ENCODE results near the gene GPC5.
"Not testable (repeated sequence)": the region's sequence is repeated elsewhere in the genome, so short reads cannot be mapped to it uniquely, and the experiment has no call there.

Gene GPC5

DNA sequence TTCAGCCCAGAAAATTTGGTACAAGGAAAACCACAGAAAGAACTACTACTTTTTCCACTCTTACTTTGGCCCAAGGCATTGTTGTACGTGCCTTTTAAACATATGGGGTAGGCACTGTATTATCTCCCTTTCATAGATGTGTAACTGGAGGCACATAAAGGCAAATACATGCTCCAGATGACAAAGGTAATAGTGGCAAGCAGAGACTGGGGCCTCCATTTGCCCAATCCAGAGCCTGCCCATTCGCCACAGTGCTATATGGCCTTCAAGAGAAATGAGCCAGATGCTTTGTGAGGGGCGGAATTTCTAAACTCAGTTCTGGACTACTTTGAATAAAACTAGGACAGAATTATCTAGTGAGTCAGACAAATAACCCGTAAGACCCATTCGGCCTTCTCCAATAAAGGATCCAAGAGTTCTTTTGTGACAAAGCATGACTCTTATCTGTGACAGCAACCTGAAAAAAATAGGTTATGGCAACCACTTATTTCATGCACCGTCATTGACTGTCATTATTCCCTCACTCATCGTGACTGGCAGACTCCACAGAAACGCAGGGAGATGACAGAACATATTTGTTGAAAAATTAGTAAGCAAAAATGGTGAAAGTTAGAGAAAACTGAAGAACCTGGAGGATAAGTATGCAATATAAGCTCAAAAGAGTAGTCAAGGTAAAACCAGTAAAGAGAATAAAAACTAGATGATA is 1116.2 kb downstream of the GPC5 start:
- DNase-seq: no peak

DNA sequence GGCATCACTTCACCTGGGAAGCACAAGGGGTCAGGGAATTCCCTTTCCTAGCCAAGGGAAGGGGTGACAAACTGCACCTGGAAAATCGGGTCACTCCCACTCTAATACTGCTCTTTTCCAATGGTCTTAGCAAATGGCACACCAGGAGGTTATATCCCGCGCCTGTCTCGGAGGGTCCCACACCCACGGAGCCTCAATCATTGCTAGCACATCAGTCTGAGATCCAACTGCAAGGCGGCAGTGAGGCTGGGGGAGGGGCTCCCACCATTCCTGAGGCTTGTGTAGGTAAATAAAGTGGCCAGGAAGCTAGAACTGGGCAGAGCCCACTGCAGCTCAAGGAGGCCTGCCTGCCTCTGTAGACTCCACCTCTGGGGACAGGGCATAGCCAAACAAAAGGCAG is 1118.5 kb downstream of the GPC5 start:
- DNase-seq: not testable (repeated sequence)

DNA sequence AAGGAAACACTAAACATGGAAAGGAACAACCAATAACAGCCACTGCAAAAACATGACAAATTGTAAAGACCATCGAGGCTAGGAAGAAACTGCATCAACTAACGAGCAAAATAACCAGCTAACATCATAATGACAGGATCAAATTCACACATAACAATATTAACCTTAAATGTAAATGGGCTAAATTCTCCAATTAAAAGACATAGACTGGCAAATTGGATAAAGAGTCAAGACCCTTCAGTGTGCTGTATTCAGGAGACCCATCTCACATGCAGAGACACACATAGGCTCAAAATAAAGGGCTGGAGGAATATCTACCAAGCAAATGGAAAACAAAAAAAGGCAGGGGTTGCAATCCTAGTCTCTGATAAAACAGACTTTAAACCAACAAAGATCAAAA is 1120.2 kb downstream of the GPC5 start:
- not testable (repeated sequence) for DNase-seq

DNA sequence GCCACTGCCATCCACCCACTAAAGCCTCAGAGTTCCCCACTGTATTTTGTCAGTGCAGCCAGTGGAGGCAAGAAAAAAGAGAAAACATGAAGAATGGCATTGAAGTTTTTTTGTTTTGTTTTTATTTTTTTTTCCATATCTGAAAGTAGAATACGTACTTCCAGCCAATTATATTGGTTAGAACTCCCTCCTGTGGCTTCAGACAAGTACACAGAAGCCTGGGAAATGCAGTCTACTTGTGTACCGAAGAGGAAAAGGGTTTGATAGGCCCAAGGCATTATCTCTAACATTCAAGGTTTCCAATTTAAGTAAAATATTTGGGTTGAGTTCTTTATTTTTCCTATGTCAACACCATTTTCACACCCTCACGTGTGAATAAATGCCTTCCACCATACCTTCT is 1131.9 kb downstream of the GPC5 start:
- DNase-seq: no peak

DNA sequence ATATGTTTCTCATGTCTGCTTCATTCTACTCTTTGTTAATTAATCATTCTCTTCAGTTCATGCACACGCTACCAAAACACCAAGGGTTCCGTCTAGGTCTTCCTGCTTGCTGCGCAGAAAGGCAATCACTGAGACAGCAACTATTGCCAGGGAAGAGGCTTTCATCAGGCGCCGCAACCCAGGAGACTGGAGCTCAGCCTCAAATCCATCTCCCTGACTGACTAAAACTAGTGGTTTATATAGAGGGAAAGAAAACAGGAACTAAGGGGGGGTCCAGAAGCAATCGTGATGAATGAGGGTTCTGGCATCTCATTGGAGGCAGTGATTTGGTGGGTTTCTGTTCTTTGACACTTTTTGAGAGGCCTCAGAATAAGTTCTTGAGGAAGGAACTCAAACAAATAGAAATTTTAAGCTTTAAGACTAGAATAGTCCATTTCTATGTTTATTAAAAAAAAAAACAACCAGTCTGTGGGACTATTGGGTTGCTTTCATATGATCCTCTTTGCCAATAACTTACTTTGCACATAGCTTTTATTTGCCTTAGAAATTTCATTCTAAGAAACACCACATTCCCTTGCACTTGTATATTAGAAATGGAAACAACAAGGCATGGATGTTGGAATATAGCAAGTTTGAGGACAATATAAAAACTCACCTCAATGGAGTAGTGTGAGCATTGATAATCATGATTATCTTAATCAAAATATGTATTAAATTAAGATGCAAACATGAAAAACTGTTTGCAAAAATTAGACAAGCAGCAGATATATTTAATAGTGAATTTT is 1137.0 kb downstream of the GPC5 start:
- no peak for DNase-seq

DNA sequence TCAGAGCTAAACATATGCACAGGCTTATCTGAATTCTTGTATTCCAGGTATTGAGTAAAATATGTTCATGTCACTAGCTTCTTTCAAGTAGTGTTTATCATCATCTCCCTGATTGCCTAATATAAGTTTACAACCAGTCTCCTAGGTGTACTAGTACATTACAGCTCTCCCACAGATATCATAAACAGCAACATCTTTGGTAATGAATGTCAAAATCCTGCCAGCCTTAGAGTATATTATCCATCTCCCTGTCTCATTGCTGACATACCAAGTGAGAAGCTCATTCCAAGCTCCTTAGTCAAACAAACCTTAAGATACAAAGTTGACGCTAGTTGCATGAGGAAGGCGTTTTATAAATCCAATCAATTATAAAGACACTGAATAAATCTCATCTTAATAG is 1139.0 kb downstream of the GPC5 start:
- DNase-seq: no peak

DNA sequence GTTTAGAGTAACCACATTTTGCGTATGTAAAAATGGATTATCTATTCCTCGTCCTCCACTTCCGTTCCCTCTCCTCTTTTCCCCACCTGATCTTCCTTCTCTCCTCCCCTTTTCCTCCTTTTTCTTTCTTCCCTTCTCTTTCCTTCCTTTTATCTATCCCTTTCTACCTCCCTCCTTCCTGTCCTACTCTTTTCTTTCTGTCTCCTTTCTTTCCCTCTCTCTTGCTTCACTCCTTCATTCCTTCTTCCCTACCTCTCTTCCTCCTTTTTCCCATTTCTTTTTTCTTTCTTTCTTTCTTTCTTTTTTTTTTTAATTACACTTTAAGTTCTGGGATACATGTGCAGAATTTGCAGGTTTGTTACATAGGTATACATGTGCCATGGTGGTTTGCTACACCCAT is 1139.7 kb downstream of the GPC5 start:
- no peak for DNase-seq

DNA sequence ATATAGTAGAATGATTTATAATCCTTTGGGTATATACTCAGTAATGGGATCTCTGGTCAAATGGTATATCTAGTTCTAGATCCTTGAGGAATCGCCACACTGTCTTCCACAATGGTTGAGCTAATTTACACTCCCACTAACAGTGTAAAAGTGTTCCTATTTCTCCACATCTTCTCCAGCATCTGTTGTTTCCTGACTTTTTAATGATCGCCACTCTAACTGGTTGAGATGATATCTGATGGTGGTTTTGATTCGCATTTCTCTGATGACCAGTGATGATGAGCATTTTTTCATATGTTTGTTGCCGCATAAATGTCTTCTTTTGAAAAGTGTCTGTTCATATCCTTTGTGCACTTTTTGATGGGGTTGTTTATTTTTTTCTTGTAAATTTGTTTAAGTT is 1140.7 kb downstream of the GPC5 start:
- not testable (repeated sequence) for DNase-seq

DNA sequence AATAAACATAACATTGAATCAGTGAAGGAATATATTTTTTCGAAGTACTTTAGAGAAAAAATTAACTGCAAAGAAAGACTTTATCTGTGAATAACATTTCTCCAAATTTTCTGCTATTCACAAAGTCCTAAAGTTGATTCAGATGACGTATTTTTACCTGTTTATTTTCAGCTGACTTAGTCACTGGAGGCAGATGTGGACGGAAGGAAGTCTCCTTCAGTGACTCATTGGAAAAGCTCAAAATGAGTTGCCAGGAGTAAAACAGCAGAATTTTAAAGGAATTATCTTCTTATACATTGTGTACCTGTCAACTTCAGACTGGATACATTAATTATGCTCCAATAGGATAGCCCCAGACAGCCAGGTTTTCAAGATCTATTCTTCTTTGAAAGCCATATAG is 1148.8 kb downstream of the GPC5 start:
- no peak for DNase-seq

DNA sequence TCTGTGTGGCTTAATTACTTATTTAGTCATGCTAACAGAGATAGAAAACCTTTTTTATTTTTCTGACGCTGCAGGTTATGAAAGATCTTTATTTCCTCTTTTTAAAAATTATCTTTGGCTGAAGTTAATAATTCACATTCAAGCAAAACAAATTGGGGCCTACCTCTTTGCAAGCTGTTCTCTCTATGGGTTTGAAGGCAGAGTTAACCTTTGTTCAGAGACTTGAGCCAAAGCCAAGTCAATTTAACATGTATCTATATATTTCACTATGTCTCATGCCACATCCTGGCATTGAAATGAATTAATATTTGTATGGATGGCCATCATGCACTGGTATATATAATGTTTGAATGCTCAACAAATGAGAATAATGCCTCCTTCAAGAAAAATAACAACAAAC is 1150.9 kb downstream of the GPC5 start:
- no peak for DNase-seq

DNA sequence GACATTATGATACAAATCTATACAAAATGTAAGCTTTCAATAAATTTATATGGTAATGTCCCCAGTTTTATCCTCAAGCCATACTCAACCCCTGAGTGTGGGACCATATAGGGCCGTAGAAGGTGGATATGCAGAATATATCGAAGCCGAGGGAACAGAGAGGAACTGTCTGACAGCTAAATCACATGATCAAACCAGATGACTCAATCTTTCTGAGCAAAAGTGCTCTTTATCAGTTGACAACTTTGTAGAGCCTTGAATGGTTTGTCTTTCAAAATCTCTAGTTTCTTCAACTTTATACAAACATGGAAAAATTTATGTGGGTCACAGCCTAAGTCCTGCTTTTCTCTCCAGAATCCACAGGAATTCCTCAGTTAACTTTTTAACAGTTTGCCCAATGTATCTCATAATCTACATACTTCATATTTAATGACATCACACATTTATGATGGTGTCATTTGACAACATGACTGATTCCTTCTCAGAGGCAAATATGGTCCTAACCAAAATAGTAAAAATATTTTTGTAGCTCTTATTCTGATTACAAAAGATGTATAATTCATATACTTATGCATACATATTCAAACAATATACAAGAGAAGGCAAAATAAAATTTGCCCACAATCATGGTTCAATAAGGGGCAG is 1155.2 kb downstream of the GPC5 start:
- no peak for DNase-seq

DNA sequence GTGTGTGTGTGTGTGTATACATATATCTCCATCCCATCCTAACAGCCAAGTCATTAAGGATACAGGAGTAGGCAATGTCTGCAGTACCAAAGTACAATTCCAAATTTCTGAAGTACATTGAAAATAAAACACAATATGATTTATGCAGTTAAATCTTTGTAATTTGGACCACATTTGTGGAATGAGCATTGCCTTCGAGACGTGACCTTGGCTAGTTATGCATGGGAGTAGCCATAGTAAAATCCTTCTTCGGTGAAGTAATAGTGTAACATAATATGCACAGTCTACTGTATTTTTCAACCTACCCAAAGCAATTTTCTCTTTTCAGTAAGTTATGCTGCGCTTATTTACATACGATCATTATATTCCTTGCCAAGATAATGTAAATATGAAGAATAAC is 1162.5 kb downstream of the GPC5 start:
- no peak for DNase-seq

DNA sequence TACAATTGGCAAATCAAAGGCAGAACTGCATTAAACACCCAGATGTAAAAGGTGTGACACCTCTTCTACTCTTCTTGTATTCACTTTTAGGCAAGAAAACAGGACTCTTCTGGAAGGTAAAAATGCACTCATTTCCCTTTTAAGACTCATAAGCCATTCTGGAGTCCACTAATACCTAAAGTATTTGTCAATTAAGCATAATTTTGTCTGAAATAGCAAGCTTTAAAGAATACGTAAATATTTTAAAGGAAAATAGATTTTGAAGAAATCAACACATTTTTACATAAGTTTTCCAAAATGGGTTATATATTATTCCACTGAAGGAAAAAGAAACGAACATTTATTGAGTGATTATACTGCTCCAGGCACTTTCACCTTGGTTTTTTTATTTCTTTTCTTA is 1166.5 kb downstream of the GPC5 start:
- DNase-seq: no peak

DNA sequence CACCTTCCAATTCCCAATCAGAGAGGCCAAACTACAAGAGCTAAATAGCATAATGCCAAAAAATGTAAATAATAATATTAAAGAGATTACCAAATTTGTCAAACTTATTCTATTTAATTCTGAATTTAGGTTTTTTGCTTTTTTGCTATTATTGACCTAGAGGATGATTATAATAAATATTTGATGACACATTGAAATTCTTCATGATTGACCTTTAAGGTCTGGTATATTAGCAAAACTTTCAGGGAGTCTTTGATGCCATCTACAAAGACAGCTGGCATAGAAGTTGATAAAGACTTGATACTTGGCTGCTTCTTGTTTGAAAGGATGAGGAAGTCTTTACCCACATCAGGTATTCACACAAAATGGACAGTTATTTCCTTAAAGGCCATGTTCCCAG is 1168.3 kb downstream of the GPC5 start:
- DNase-seq: no peak

DNA sequence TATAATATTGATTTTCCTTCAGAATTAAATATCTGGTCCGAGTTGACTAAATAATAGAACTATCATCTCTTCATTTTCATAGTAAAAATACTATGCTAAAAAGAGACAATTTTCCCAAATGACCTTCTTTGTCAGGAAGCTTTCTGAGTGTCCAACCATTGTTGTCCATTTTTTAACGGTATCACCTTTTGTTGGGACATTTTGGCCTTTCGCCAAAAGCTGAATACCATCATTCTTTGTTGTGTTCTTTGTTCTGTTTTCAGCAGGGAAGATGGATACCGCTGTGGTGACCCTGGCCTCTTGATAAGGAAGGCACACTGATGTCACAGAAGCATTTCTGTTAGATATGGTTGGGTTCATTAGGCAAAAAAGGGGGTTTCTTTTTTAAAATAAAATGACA is 1173.8 kb downstream of the GPC5 start:
- no peak for DNase-seq

DNA sequence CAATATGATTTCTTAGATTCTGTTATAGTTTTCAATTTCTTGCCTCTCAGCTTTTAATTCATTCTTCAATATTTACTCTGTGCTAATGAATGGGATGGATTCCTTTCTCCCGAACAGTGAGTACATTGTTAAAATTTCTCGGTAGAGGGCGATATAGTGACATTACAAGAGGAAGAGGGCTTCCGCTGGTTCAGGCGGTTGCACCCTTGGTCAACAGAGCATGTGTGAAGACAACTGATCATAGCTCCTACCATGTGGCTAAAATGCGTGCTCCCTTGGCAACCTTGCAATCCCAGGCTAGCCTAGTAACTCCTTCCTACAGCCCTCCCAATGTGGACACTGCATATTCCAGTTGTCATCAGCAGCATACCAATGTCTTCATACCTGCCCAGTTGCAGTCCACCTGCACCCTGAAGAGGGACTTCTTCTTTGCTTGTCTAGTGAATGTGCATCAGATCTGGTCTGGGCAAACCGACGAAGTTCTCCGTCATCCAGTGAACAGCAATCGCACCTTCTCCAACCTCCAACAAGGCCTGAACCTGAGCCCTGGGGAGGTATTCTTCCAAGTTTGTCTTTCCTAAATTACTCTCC is 1175.1 kb downstream of the GPC5 start:
- DNase-seq: no peak

DNA sequence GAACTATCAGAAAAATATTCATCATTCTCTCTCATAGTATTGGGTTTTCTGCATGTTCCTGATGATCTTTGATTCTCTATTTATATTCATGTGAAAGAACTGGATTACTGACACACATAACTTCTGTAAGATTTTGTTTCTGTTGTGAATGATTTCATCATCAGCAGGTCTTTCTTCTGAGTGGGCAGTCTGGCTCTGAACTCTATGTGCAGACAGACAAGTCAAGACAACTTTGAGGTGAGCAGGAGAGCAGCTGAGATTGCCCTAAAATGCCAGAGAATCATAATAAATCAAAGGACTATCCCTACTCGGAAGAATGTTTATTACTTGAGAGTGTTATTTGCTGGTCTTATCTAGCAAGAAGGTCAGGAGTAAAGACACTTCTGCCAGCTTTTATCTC is 1176.1 kb downstream of the GPC5 start:
- DNase-seq: no peak

DNA sequence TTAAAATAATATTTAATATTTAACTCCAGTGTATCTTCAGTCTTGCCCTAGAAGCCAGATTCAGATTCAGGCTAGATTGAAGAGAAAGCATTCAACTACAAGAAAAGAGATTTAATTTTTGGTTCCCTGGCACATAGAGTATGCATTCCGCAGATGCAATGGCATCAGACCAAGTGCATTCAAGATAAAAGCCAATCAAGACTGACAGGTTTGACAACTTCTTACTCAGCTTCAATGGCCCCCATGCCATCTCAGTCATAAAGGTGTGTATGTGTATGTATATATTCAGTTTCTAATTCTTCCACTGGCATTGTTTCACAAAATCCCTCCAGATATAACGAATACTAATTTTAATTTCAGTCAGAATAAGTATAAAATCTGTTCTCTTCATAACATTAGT is 1177.4 kb downstream of the GPC5 start:
- no peak for DNase-seq

DNA sequence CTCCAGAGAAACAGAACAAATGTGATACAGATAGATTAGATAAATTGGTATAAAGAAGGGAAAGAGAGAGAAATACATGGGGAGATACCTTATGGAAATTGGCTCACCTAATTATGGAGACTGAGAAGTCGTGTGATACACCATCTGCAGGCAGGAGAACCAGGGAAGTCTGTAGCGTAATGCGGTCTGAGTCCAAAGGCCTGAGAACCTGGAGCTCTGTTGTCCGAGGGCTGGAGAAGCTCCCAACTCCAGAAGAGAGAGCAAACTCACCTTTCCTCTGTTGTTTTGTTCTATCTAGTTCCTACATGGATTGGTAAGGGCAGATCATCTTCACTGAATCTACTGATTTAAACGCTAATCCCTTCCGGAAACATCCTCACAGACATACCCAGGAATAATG is 1179.9 kb downstream of the GPC5 start:
- no peak for DNase-seq

DNA sequence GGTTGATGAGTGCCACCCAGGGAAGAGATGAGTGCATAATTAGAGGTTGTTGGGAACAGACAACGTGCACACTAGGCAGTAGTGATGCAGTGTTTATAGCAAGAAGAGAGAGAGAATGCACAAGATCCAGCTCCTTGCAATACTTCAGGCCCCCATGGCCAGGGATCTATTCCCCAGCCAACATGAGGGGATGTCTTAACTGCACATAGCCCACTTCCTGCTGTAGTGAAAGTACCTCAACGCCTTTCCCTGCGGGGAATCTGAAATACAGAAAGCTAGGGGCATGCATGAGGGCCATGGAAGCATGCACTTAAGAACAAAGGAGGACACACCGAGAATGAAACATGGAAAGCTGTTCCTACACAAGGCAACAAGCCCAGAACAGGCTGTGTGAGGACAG is 1191.5 kb downstream of the GPC5 start:
- DNase-seq: no peak

DNA sequence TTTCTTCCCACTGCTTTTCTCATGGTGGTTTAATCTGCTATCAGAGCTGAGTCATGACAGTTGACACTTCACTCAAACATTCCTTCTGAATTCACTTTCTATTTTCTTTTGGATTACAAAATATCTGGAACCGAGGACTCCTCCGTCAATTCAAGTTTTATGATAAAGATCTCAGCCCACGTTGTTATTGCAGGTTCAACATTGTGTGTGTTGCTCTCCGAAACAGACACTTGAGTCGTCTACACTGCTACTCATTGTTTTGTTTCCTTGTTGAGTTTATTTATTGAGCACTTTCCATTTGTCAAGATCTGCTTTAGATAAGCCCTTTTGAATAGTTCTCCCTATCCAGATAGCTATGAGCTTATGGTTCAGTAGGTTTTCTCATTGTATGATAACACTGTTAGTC is 1192.1 kb downstream of the GPC5 start:
- no peak for DNase-seq

DNA sequence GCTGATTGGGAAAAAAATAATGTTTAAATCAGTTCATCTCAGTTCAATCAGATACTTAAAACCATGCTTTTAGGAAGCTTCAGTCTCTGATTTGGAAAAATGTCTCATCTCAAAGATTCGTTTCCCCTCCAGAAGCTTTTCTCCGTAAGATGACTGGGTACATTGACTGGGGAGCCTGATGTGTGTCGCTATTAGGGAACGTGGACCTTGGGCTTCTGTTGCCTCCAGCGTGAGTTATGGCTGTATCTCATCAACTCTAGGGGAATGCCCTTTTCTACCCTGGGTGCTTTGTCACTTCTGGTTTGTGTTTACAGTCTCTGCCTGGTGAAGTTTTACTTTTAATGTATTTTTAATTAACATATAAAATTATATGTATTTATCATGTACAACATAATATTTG is 1192.7 kb downstream of the GPC5 start:
- DNase-seq: no peak

DNA sequence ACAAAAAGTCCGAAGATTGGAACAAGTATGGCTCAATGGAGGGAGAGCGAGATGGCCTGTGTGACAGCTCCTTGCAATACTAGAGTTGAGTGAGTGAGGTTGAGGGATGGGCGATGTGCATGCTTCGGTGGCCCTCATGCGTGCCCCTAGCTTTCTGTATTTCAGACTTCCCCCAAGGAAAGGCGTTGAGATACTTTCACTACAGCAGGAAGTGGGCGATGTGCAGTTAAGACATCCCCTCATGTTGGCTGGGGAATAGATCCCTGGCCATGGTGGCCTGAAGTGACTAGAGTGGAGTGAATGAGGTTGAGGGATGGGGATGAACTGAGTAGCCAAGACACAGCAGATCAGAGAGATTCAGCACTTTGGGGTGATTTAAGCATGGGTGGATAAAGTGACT is 1194.3 kb downstream of the GPC5 start:
- DNase-seq: no peak

DNA sequence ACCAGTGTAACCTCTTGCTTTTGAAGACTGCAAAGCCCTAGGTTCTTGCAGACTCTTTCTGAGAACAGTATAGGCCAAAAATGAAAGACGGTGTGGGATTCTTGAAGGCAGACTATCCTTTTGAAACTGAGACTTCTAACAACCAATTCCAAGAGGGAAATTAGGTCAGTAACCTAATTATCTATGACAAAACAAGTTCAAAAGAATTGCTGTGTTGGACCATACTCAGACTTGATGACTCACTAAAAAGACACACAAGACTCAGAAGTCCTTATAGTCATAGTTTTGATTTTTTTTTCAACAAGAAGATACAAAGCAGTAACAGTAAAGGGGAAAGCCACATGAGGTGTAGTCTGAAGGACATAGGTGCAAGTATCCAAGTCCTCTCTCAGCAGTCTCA is 1204.1 kb downstream of the GPC5 start:
- no peak for DNase-seq
